IPS-NIHi11 (cell line): ENCODE data around the gene TCAIM.
A peak's percentile ranks its signal among the peaks of the same experiment; 100 is the strongest.
"Not testable (repeated sequence)": the region's sequence is repeated elsewhere in the genome, so short reads cannot be mapped to it uniquely, and the experiment has no call there.

ENCODE experiments used
- DNase-seq: peaks from one replicate; pipeline ENCODE4 v3.0.0; 2012; ENCODE audit warnings: mixed read lengths, low spot score

The TCAIM gene

DNA sequence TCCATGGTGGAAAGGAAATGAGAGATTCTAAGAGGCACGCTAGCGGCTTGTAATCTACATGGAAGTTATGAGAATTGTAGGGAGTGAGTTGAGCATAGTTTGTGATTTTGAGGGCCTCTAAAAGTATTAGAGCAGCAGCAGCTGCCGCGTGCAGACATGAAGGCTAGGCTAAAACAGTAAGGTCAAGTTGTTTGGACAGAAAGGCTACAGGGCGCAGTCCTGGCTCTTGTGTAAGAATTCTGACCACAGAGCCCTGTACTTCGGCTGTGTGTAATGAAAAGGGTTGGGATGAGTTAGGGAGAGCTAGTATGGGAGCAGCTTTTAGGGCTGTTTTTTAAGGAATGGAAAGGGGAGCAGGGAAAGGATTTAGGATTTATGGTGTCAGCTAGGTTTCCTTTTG, 8.0 kb downstream of the TCAIM start:
- not testable (repeated sequence) for DNase-seq

DNA sequence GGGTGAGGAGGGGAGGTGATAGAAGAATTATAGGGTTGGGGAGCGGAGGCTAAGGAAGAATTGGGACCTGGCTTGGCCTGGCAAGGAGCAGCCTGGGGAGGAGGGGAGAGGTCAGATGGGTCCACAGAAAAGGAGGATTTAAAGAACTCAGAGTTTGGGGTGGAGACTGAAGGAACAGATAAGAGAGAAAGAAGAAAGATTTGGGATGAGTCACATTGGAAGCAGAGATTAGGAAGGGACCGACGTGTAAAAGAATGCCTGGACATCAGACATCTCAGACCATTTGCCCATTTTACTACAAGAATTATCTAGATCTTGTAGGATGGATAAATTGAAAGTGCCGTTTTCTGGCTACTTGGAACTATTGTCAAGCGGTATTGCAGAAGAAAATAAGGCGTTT, 10.4 kb downstream of the TCAIM start:
- no peak for DNase-seq

DNA sequence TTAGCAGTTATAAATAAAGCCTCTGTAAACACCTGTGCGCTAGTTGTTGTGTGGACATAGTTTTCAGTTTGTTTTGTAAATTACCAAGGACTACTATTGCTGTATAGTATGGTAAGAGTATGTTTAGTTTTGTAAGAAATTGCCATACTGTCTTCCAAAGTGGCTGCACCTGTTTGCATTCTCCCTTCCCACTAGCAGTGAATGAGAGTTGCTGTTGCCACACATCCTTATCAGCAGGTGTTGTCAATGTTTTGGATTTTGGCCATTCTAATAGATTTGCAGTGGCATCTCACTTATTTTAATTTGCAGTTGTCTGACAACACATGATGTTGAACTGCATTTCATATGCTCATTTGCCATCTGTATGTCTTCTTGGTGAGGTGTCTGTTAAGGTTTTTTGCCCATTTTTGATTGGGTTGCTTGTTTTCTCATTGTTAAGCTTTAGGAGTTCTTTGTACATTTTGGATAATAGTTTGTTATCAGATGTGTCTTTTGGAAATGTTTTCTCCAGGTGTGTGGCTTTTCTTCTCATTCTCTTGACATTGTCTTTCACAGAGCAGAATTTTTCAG, 14.9 kb downstream of the TCAIM start:
- DNase-seq: no peak

DNA sequence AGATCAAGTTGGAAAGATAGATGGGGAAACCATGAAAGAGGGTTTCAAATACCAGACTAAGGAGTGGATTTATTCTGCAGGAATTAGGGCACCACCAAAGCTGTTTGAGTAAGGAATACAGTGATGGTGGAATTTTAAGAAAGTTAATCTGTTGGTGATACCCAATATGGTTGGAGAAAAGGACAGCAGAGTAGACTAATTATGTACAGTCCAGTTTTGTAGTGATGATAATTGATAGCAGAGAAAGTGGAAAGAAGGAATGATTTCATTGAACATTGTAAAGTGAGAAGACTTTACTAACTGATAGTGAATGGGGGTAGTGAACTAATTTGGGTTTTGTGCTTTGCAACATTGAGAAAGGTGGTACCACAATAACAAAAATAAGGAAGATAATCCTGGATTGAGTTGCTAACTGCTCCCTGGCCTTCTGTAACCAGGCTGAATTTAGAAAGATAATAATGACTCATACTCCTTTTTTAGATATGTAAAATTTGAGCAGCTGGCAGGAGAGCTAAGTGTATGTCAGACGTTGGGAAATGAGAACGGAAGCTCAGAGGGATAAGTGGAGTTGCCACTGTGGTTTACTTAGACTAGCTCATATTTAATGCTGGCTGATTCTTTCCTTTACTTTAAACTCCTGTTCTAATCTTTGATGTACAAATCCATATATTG, 16.9 kb downstream of the TCAIM start:
- no peak for DNase-seq

DNA sequence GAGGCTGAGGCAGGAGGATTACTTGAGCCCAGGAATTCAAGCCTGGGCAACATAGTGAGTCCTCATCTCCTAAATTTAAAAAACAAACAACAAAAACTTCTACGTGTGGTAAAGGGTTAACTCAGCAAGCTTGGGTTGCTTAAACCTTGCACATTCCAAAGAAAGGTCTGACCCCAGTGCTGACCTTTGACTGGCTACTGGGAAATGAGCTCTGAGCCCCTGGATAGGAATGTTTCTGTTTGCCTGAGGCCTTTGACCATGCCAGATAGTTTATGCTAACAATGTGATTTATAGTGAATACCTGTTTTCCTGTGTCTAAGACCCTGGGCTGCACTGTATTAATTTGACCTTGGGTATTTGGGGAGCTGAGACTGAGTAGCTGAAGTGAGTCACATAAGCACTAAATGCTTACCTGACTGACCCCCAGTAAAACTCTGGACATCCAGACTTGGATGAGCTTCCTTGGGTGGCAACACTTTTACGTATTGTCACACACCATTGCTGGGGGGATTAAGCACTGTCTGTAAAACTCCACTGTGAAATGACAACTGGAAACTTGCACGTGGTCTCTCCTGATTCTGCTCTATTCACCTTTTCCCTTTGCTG, 20.7 kb downstream of the TCAIM start:
- DNase-seq: peak; percentile 42

- no peak for DNase-seq
These were observed 25.0 kb downstream of the TCAIM start for GRCh38 chr3:44363591-44363990.

DNA sequence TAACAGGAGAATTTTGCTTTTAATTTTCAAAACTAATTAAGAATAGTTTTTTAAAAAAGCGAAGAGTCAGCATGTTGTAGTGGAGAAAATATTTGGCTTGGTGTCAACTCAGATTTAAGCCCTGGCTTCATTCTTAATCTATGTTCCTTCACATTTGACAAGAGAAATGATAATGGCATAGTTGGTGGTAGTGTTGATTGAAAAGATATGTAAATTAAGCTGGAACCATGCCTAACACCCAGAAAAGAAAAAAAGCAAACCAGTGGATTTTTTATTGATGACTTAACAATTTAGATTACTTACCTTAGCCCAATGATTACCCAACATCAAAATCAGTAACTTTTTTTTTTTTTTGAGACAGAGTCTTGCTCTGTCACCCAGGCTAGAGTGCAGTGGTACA, 27.4 kb downstream of the TCAIM start:
- DNase-seq: no peak

- DNase-seq: no peak
These were observed 36.9 kb downstream of the TCAIM start for GRCh38 chr3:44375450-44375849.

DNA sequence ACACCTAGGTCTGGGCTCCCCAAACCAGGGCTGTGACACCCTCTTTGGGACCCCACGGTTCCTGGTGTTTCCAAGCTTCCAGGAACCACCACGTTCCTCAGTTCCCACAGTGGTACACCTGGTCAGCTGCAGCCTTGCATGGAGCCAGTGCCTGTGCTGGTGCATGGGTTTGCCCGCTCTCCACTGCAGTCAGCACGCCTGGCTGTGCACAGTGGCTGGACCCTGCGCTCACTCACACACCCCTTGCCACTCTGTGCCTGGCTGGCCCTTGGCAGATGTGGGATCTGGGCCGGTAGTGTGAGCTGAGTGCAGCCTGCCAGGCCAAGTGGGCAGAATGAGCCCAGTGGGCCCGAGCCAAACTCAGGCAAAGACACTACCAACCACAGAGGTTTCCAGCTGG, 48.8 kb downstream of the TCAIM start:
- no peak for DNase-seq

DNA sequence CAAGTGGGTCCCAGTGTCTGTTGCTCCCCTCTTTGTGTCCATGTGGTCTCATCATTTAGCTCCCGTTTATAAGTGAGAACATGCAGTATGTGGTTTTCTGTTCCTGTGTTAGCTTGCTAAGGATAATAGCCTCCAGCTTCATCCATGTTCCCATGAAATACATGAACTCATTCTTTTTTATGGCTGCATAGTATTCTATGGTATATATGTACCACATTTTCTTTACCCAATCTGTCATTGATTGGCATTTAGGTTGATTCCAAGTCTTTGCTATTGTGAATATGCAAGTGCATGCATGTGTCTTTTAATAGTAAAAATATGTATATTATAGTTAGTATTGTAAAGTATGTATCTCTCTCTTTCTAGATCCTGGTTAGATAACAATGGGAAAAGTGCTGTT, 53.9 kb downstream of the TCAIM start:
- no peak for DNase-seq

DNA sequence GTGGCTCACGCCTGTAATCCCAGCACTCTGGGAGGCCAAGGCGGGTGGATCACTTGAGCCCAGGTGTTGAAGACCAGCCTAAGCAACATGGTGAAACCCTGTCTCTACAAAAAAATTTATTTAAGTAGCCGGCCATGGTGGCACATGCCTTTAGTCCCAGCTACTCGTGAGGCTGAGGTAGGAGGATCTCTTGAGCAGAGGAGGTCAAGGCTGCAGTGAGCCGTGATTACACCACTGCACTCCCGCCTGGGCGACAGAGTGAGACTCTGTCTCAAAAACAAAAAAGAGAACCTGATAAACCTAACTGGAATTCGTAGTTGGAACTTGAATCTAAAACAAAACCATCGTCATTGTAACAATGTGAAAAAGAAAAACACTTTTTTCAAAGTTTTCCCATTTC, 57.1 kb downstream of the TCAIM start:
- no peak for DNase-seq

DNA sequence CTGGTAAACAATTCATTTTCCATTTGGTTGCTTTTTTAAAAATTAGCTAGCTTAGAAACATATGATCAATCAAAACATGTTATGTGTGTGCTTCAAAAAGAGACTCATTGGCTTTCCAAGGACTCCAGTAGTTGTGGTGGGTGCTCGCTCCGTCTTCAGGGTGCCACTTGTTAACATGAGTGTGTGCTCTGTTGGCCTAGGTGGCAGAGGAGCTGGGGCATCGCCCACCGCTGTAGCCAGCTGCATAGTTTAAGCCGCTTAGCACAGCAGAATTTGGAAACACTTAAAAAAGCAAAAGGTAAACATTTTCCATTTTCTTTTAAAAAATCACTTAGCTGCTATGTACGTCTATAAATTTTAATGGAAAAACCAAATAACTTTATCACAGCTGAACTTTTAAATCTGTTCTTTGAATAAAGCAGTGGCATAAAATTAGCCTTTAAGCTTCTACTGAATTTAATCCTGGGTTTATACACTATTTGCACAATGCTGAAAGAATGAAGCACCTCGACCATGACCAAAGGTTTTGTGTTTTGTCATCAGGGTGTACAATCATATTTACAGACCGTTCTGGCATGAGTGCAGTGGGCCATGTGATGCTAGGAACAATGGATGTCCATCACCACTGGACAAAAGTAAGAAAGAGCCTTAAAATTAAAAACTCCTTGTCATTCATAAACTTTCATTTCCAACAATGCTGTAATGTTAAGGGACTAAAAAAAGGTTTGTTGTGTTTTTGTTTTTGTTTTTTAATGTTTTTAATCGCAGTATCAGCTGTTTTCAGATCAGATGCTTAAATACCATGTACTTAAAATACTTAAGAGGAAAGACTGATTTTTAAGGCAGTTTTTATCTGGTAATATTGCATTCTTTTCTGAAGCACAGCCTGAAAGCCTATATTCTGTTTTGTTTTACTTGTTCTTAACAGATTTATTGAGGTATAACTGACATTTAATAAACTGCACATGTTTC, 57.9 kb downstream of the TCAIM start:
- no peak for DNase-seq

GRCh38 chr3:44398271-44398670, 59.7 kb downstream of the TCAIM start:
- not testable (repeated sequence) for DNase-seq

GRCh38 chr3:44398853-44399252, 60.3 kb downstream of the TCAIM start:
- DNase-seq: no peak

- no peak for DNase-seq
These were observed 62.2 kb downstream of the TCAIM start for GRCh38 chr3:44400771-44401170.

DNA sequence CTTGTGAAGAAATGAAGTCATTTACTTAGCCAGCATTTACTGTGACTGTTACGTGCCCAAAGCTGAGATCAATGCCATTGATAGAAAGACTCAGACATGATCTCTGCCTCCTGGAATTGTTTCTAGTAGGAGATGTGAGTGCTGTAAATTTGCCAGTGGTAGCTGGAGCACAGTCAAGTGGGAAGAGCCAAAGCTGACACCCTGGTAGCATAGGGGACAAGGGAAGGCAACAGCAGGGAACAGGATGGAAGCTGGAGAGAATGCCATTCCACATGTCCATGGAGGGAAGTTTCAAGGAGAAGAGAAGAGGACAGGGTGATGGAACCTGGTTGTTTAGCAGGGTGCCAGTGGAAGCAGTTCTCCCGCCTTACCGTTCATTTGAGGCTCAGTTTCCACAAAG, 64.0 kb downstream of the TCAIM start:
- DNase-seq: no peak

- no peak for DNase-seq
These were observed 71.3 kb downstream of the TCAIM start for GRCh38 chr3:44409640-44410410.

DNA sequence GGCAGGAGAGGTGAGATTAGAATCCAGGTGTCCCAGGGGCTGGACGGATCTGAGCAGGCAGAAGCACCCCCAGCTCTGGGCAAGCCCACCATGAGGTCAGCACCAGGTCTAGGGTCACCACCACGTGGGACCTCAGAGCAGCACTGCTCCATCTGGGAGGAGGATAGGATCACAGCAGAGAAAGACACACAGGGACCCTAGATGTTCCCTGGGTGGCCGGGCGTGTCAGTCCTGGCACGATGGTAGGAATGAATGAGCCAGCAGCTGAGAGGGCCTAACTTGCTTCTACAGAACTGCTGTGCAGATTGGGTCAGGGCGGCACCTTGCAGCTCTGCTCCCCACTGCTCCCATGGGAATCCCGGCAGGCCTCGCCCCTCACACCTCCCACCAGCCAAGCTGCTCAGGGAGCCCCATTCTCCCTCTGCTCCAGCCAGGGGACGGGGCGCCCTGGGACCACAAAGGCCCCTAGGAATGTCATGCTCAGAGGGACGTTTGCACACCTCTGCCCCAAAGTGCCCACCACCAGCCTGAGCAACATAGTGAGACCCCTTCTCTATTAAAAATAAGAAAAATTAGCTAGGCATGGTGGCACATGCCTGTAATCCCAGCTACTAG, 72.6 kb downstream of the TCAIM start:
- DNase-seq: no peak

GRCh38 chr3:44412365-44412764, 73.8 kb downstream of the TCAIM start:
- no peak for DNase-seq

DNA sequence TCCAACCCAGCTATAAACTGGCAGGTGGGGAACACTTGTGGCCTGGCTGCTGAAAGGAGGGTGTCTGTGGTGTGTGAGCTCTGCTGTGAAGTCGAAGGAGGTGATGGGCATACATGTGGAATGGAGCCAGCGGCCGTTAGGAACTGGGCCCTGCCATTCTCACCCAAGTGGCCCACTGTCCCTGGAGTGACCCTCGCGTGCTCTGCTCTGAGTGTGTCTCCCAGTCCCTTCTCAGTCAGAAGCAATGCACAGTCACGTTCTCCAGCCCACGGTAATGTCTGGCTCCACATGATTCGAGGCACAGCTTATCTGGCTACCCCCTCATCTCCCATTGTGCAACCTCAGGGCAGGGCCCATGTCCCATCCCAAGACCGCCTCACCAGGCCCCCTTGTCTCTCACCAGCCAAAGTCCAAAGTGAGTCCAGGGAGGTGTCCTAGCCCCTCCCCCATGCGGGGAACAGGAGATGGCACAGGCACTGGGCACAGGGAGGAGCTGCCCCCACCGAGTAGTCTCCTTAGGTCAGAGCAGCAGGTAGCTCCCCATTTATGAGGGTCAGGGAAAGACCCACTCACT, 76.0 kb downstream of the TCAIM start:
- no peak for DNase-seq

DNA sequence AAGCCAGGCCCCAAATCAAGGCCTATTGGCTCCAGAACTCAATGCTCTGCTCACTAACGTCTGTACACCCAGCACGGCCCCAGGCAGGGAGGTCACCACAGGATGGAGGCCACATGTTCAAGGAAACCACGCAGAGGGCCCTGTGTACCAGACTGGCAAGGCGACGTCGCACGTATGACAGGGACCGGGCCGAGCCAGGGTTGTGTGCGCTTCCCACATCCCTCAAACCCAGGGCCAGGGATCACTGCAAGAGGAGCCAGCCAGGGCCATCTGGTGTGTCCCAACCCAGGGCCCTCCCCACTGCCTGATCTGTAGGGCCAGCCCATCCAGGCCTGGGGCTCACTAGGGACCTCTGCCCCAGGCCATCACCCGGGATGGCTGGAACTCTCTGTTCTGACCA, 76.9 kb downstream of the TCAIM start:
- no peak for DNase-seq
